Measurements from ENCODE around the gene EPHA10. TPM values are rescaled to one million over a fixed set of nuclear protein-coding genes. Genes with fewer than 3 reads are reported as not detected.
A peak's percentile ranks its signal among the peaks of the same experiment; 100 is the strongest.
"Not testable (repeated sequence)": the region's sequence is repeated elsewhere in the genome, so short reads cannot be mapped to it uniquely, and the experiment has no call there.

Gene EPHA10
- total RNA-seq, 1 experiment from 2014 or later, result not detected

DNA sequence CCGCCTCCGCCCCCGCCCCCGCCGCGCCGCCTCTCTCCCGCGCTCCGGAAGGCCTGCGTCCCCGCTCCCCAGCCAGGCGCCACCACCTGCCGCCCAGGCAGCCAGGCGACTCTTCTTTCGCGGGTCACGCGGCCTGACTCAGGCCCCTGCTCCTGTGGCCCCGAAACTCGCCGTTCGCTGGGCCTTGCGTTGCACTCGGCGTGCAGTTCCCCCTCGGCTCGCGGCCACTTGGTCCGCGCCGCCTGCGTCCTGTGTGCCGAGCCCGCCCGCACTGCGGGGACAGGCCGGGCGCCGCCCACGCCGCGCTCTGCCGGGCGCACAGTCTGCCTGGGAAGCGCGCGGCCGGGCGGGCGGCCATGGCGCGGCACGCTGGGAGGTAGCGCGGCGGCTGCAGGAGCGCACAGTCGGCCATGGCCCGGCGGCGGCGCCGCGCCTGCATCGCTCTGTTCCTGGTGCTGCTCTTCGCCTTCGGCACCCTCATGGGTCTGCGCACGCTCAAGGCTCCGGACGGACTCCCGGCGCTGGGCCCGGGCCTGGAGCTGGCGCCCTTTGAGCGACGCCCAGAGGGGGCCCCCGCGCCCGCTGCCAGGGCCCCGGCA is 29.0 kb upstream of the EPHA10 start, which contains the start of gene MANEAL:
TSS of gene MANEAL (plus strand) at position 75 of the 599 bp plus-strand sequence. CDS start at position 411, 336 bp downstream.
- H3K9me3 ChIP-seq (replicated peaks), result no peaks in the 10 kb centered on the region
- DNase-seq, result peak; percentile 68 to 74
- H3K27ac ChIP-seq, result no peak within 1 kb of the TSS
- H3K4me1 ChIP-seq, result no peaks in the 10 kb centered on the region
- H3K36me3 ChIP-seq, result peaks cover 2% of the 10 kb centered on the region; the same call in 1 of the 2 replicates
- peak within 1 kb of the TSS; percentile 74 for H3K4me3 ChIP-seq
- H3K27me3 ChIP-seq, result 0 out of 2 replicates have a peak, but pooled peaks cover 2% of the 10 kb centered on the region

DNA sequence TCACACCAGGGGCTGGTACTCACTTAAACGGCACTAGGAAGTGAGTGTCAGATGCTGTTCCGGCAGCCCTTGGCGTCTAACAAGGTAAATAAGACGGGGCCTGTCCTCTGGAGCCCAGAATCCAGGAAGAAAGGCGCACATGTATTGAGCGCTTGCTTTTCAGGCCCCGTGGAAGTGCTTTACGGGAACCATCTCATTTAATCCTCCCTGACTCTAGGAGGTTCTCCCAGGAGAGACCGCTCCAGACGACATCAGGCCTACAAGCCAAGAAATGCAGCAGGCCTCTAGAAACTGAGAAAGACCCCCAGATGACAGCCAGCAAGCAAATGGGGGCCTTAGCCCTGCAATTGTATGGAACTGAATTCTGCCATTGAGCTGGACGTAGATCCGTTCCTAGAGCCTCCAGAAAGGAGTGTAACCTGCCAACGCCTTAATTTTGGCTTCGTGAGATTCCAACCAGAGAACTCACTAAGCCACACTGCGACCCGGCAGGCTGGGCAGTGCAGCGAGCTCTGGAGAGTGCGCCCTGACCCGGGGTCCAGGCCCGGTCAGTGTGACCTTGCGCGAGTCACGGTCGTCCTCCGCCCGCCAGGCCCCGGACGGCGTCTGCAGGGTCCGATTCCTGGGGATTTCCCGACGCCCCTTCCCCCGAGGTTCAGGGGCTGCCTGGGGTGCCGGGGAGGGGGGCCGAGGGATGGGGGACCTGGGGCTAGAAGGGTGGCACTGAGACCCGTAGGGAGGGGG is 28.2 kb upstream of the EPHA10 start:
- H3K27me3 ChIP-seq, result 0 out of 2 replicates have a peak, but pooled peaks cover 2% of the 10 kb centered on the region
- H3K27ac ChIP-seq, result no peak overlapping the region
- no peaks in the 10 kb centered on the region for H3K9me3 ChIP-seq (replicated peaks)
- peaks cover 2% of the 10 kb centered on the region; the same call in 1 of the 2 replicates for H3K36me3 ChIP-seq
- DNase-seq, result no peak
- peak overlapping the region; percentile 74 for H3K4me3 ChIP-seq
- no peaks in the 10 kb centered on the region for H3K4me1 ChIP-seq

DNA sequence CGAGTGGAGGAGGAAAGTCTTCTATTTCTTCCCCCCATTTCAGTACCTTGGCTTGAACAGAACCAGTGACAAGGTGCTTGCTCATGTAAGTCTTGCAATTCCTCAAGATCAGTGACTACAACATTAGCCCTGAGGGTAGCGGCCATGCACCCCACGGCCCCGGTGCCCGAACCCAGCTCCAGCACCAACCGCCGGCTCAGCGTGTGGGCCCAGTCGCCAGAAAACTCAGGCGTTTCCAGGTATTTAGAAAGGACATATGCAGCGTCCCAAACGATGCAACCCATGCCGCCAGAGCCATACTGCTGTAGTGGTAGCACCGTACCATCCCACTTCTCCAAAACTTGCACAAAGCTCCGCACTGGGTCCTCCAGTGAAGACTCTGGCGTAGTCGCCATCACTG is 17.6 kb upstream of the EPHA10 start:
- H3K36me3 ChIP-seq, result no peaks in the 10 kb centered on the region

DNA sequence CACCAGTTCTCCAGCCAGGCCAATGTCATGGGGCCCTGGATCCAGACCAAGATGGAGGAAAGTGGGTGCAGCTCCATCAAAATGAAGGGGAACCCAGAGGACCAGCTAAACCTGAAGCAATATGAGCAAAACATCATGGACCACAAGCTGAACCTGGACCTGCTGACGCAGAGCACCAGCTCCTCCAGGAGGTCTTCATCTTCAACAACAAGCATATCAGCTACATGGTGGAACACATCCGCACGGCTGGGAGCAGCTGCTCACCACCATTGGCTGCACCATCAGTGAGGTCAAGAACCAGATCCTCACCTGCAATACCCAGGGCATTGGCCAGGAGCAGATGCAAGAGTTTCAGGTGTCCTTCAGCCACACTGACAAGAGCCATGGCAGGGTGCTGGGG is 13.7 kb upstream of the EPHA10 start:
- Histone ChIP-seq H3K4me1 (no peaks in the 10 kb centered on the region), H3K4me3 (no peak overlapping the region), H3K27me3 (peaks cover 8% of the 10 kb centered on the region; the same call in 1 of the 2 replicates), H3K27ac (no peak overlapping the region), H3K36me3 (no peaks in the 10 kb centered on the region), H3K9me3 (replicated peaks) (no peaks in the 10 kb centered on the region)
- no peak for DNase-seq

More for the DNA sequence above, 17.6 kb upstream of the EPHA10 start:
- H3K4me1 ChIP-seq, result no peaks in the 10 kb centered on the region
- no peak overlapping the region for H3K27ac ChIP-seq
- DNase-seq, result no peak
- no peaks in the 10 kb centered on the region for H3K9me3 ChIP-seq (replicated peaks)
- H3K4me3 ChIP-seq, result no peak overlapping the region
- H3K27me3 ChIP-seq, result peaks cover 12% of the 10 kb centered on the region; the same call in 1 of the 2 replicates

DNA sequence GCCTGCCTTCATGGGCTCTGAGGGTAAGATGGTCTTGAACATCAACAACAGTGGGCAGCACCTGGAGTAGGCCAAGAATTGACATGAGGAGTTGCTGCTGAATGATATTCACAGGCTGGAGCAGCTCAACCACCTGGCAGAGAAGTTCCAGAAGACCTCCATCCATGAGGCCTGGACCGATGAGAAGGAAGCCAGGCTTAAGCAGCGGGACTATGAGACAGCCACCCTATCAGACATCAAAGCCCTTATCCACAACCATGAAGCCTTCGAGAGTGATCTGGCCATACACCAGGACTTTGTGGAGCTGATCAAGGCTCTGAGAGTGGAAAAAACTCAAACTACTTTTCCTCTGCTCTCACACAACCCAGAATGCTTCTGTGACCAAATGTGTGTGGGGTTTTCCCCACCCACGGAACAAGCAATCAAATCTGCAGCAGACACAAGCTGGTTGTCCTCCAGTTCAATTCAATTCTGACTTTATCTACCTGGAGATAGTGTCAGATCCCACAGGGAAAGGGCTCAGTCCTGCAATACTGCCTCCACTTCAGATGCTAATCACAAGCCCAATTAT is 12.1 kb upstream of the EPHA10 start:
- H3K36me3 ChIP-seq, result no peaks in the 10 kb centered on the region
- H3K27ac ChIP-seq, result no peak overlapping the region
- H3K4me3 ChIP-seq, result no peak overlapping the region
- H3K27me3 ChIP-seq, result peaks cover 6% of the 10 kb centered on the region; the same call in 1 of the 2 replicates
- no peak for DNase-seq
- H3K4me1 ChIP-seq, result no peaks in the 10 kb centered on the region
- H3K9me3 ChIP-seq (replicated peaks), result no peaks in the 10 kb centered on the region

DNA sequence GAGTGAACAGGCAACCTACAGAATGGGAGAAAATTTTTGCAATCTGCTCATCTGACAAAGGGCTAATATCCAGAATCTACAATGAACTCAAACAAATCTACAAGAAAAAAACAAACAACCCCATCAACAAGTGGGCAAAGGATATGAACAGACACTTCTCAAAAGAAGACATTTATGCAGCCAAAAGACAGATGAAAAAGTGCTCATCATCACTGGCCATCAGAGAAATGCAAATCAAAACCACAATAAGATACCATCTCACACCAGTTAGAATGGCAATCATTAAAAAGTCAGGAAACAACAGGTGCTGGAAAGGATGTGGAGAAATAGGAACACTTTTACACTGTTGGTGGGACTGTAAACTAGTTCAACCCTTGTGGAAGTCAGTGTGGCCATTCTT is 6.5 kb upstream of the EPHA10 start:
- not testable (repeated sequence) for H3K36me3 ChIP-seq; DNase-seq; H3K9me3 ChIP-seq (replicated peaks); H3K4me3 ChIP-seq; H3K27me3 ChIP-seq; H3K4me1 ChIP-seq; H3K27ac ChIP-seq

DNA sequence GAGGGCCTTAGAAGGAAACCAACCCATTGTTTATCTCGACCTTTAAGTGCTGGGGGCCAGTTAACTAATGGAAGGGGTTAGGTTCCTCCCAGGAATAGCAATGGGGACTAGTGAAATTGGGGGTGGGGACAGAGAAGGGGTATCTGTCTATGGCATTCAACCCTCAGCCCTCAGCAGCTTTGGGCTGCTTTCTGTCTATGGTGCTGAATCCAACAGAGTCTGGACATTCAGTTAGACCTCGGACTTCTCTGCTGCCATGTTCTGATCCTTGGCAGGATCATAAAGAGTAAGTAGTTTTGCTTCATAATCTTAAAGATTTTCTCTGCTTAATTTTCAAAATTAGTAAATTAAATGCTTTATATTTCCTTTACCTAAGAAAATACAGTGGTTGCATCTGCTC is 2.6 kb upstream of the EPHA10 start:
- H3K27me3 ChIP-seq, result no peaks in the 10 kb centered on the region
- no peak overlapping the region for H3K4me3 ChIP-seq
- H3K9me3 ChIP-seq (replicated peaks), result no peaks in the 10 kb centered on the region
- H3K27ac ChIP-seq, result no peak overlapping the region
- no peak for DNase-seq
- no peaks in the 10 kb centered on the region for H3K36me3 ChIP-seq
- H3K4me1 ChIP-seq, result no peaks in the 10 kb centered on the region

DNA sequence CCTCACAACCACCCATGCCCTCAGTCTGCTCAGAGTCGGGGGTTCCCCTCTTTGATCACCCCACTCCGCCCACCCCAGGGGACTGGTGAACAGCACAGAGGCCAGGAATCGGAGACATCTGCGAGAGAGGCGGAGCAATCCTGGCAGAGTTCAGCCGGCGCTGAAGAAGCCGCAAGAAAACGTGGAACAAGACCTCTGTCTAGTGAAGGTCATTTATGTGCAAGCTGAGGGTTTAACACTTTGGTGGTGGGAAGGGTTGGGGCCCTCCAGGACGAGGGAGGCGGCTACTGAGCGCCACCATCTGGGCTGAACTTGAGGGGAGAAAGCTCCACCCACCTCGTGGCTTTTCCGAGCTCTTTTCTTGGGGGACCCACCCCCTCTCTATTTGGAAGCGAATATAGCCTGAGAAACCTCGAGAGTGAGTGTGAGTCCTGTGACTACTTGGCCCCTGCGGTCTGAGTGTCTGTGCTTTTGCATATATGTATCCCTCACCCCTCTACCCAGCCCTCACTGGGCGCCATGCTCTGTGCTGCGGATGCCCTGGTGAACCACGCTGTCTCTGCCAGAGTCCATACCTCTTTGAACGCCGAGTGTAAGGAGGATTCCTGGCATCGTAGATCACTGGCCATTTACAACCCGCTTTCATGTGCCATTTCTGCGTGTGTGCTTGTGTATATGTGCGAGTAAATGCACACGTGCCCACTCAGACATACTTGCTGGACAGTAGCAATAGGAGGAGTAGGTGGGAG is 1.2 kb upstream of the EPHA10 start:
- no peak overlapping the region for H3K4me3 ChIP-seq
- no peaks in the 10 kb centered on the region for H3K27me3 ChIP-seq
- H3K4me1 ChIP-seq, result no peaks in the 10 kb centered on the region
- H3K27ac ChIP-seq, result no peak overlapping the region
- no peak for DNase-seq
- H3K36me3 ChIP-seq, result no peaks in the 10 kb centered on the region
- H3K9me3 ChIP-seq (replicated peaks), result no peaks in the 10 kb centered on the region

DNA sequence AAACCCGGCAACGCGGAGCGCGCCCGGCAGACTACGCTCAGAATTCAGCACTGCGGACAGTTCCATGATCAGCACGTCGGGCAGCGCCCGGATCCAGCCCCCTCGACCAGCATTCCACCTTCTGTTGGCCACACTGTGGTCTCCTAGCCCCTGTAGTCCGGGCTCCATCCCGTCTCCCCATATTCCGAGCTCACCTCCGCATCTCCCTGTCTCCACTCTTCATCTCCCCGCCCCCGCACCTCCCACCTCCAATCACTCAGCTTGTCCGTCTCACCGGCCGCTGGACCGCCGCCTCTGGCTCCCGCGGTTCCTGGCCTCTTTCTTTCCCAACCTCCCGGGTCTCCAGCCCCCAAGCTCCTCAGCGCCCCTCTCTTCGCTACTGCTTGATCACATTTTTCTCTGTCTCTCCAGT is 500 bp downstream of the EPHA10 start:
- DNase-seq, result peak; percentile 50 to 54
- Histone ChIP-seq H3K9me3 (replicated peaks) (no peaks in the 10 kb centered on the region), H3K4me3 (no peak overlapping the region), H3K27me3 (no peaks in the 10 kb centered on the region), H3K27ac (no peak overlapping the region), H3K36me3 (no peaks in the 10 kb centered on the region), H3K4me1 (no peaks in the 10 kb centered on the region)

DNA sequence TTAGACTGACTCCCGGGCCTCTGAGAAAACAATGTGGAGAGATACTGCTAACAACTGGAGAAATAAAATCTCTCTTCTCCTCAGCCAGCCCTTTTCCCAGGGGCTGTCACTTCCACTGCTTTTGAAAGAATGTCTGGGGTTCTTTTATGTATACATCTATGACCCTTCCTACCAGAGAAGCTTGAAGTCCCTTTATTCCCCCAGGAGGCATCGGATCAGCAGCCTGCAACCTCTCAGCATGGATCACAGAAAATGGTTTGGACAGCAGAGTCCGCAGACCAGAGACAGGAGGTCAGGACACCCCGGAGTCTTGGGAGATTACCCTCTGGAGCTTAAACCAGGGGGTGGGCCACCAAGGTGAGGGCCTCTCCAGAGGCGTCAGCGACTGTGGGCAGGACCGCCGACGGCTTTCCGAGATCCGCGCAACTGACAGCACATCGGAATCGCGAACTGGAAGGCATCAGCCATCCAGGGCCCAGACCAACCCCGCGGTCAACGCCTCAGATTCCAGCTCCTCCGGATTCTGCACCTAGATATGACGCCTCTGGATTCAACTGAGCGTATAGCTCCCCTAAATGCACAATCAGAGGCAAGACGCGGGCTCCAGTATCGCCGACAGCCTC is 1.0 kb downstream of the EPHA10 start:
- no peaks in the 10 kb centered on the region for H3K36me3 ChIP-seq
- H3K9me3 ChIP-seq (replicated peaks), result no peaks in the 10 kb centered on the region
- H3K27me3 ChIP-seq, result no peaks in the 10 kb centered on the region
- H3K4me1 ChIP-seq, result no peaks in the 10 kb centered on the region
- no peak for DNase-seq
- H3K27ac ChIP-seq, result no peak overlapping the region
- no peak overlapping the region for H3K4me3 ChIP-seq

DNA sequence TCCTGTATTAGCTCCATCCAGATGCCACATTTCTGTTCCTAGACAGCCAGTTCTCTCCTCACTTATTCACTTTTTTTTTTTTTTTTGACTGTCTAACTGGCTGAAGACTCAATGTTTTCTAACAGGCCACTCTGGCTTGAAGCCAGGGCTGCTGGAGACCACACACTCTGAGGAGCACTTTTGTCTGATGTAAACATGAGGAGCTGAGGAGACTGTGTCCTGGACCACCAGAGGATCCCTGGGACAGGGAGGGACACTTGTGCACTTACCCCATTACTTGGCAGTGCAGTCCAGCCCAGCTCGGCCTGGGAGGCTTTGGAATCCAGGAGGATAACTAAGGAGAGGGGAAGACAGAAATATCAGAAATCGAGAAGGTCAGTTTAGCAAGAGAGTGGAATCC is 2.4 kb downstream of the EPHA10 start:
- no peaks in the 10 kb centered on the region for H3K36me3 ChIP-seq
- no peak overlapping the region for H3K27ac ChIP-seq
- H3K4me3 ChIP-seq, result no peak overlapping the region
- H3K4me1 ChIP-seq, result no peaks in the 10 kb centered on the region
- DNase-seq, result no peak
- no peaks in the 10 kb centered on the region for H3K27me3 ChIP-seq
- no peaks in the 10 kb centered on the region for H3K9me3 ChIP-seq (replicated peaks)

DNA sequence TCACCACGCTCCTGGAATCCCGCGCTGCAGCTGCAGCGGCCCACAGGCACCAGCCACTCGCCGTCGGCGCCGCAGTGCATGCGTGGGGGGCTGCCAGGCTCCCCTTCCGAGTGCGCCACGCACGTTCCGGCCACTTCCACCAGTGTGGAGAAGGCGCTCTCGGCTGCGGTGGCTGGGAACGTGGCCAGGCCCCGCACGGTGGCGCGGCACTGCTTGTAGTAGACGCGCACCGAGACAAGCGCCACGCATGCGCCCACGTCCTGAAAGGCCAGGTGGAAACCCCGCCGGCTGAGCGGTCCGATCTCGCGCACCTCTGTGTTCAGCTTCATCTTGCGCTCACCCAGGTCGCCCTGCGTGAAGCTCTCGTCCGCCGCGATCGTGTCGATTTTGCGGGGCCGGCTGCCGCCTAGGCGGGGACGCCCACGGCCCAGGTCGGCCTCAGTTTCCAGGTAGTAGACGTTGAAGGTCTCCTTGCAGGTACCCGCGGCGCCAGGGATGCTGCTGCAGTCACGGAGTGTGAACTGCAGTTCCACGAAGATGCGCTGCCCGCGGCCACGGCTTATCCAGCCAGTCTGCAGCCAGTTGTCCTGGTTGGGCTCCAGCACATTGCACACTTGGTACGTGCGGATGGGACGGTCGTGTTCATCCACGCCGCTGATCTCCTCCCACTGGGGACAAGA is 3.4 kb downstream of the EPHA10 start:
- Histone ChIP-seq H3K27ac (no peak overlapping the region), H3K4me3 (no peak overlapping the region), H3K27me3 (no peaks in the 10 kb centered on the region), H3K36me3 (no peaks in the 10 kb centered on the region), H3K4me1 (no peaks in the 10 kb centered on the region), H3K9me3 (replicated peaks) (no peaks in the 10 kb centered on the region)
- no peak for DNase-seq

DNA sequence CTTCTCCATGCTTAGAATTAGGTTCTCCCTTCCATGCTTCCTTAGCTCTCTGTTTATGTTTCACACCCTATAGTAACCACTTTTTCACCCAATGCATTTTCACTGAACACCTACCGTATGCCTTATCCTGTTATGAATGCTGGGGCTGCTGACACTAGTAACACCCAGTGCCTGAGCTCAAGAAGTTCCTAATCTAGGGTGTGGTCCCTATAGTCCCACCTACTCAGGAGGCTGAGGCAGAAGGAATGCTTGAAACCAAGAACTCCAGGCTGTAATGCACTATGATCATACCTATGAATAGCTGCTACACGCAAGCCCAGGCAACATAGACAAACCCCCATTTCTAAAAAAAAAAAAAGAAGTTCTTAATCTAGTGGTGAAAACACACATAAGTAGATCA is 5.5 kb downstream of the EPHA10 start:
- H3K27me3 ChIP-seq, result no peaks in the 10 kb centered on the region; the same call in 1 of the 2 replicates
- H3K27ac ChIP-seq, result no peak overlapping the region
- no peaks in the 10 kb centered on the region for H3K36me3 ChIP-seq
- H3K4me3 ChIP-seq, result no peak overlapping the region
- no peaks in the 10 kb centered on the region for H3K9me3 ChIP-seq (replicated peaks)
- H3K4me1 ChIP-seq, result no peaks in the 10 kb centered on the region
- no peak for DNase-seq

DNA sequence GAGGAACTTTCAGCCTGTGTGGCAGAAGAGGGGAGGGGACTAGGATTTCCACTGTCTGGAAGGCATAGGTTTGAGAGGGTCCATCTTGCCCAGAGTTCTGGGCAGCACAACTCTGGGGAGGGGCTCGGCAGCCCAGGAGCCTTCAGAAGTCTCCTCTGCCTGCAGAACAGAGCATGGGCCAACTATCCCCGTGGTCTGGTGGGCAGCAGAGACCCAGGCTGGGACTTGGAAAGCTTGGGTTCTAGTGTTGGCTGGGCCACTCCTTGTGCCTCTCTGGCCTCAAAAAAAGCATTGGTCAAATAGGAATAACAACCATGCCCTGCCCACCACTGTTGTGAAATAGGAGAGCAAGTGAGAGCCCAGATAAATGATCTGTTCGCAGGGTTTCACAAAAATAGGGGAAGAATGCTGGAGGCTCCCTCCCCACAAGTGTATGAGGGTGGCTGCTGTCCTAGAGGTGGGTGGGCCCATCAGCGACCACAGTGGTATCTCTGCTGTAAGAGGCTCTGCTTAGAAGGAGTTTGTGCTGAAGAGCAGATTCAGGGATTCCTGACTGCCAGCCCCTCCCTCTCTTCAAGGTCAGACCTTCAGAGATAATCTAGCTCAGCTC is 8.9 kb downstream of the EPHA10 start:
- H3K27ac ChIP-seq, result no peak overlapping the region

More for the DNA sequence above, 8.9 kb downstream of the EPHA10 start:
- DNase-seq, result no peak
- Histone ChIP-seq H3K4me3 (no peak overlapping the region), H3K9me3 (replicated peaks) (no peaks in the 10 kb centered on the region), H3K4me1 (no peaks in the 10 kb centered on the region), H3K36me3 (no peaks in the 10 kb centered on the region), H3K27me3 (no peaks in the 10 kb centered on the region; the same call in 1 of the 2 replicates)

Measured in SJCRH30 (cell line).